Kidney (tissue), 14 donors: ENCODE data around the gene P2RY1. TPM values are rescaled to one million over a fixed set of nuclear protein-coding genes. Genes with fewer than 3 reads are reported as not detected.

Experiments
- DNase-seq, 5 donors: peaks; one replicate each; pipeline ENCODE4 v3.0.0-alpha.2; 2013 to 2020
- FAIRE-seq: peaks from 2 replicates; lab custom pipeline; 2012; peaks lifted over from hg19 to GRCh38; lab: Jason Lieb, UNC
- H3K27ac ChIP-seq, 2 donors: one replicate each; pipeline ENCODE4 v1.7.0; 2013; ENCODE audit warnings: low read depth in 2 of 2, low read length in 2 of 2, inconsistent platforms in 1 of 2
- H3K27me3 ChIP-seq: one replicate; pipeline ENCODE4 v1.7.1; 2013; ENCODE audit warnings: low read length, inconsistent platforms; ENCODE audit not compliant: control insufficient read depth, insufficient read depth
- H3K36me3 ChIP-seq, 3 donors: one replicate each; pipeline versions ENCODE4 v1.7.0 to v1.7.1; 2013; ENCODE audit warnings: low read length in 3 of 3, control low read depth in 1 of 3, inconsistent platforms in 1 of 3; ENCODE audit not compliant: insufficient read depth in 3 of 3, control insufficient read depth in 2 of 3
- H3K4me1 ChIP-seq, 3 donors: one replicate each; pipeline versions ENCODE4 v1.7.0 to v1.7.1; 2013; ENCODE audit warnings: low read length in 3 of 3, inconsistent platforms in 1 of 3, low read depth in 1 of 3; ENCODE audit not compliant: control insufficient read depth in 2 of 3, insufficient read depth in 2 of 3
- H3K4me3 ChIP-seq, 3 donors: one replicate each; pipeline versions ENCODE4 v1.7.0 to v1.8.1; 2013; ENCODE audit warnings: low read length in 3 of 3, control low read depth in 1 of 3, inconsistent platforms in 1 of 3
- H3K9ac ChIP-seq, 3 donors: one replicate each; pipeline versions ENCODE4 v1.7.0 to v1.7.1; 2013; ENCODE audit warnings: low read length in 3 of 3, control low read depth in 1 of 3, inconsistent platforms in 1 of 3
- H3K9me3 ChIP-seq, 3 donors: one replicate each; pipeline versions ENCODE4 v1.7.0 to v1.7.1; 2013; ENCODE audit warnings: low read length in 3 of 3, control low read depth in 1 of 3, inconsistent platforms in 1 of 3; ENCODE audit not compliant: control insufficient read depth in 2 of 3, insufficient read depth in 1 of 3
- intact Hi-C: fragments of 100-400 bp; cut with DNase I; formaldehyde crosslinking; loops from one replicate; pipeline ENCODE4 v1.11.1; 2022
- polyA plus RNA-seq: library from polyadenylated mRNA; stranded (reverse); fragments of 350-450 nt; fragmentation: Illumina TruSeq; extraction: RNeasy Lipid Tissue Mini Kit (QIAGEN cat#74804); gene quantifications from one replicate; pipeline ENCODE4 v1.2.3, GENCODE V29; 2014; ENCODE audit warnings: low read depth, low replicate concordance; ENCODE audit not compliant: insufficient read depth
- total RNA-seq: library from RNA; stranded (reverse); fragmentation: NEBNext Ultra II Directional; extraction: Animal tissue kit (Norgen Biotek cat#: 25700); gene quantifications from one replicate; pipeline ENCODE4 v1.2.1, GENCODE V29; 2021
- TF ChIP-seq, protein P1 (sequence below): IDR thresholded peaks from 3 replicates; pipeline ENCODE4 v1.5.1; 2012; ENCODE audit warnings: mild to moderate bottlenecking, moderate library complexity, borderline replicate concordance; ENCODE audit not compliant: insufficient read depth; ENCODE audit errors: extremely low read depth
- donor health status: control.
- donor health status: control.
- donor health status: control.
- donor health status: control.
- donor health status: control.
- donor health status: DM: yes; HTN: yes; CAD: no.
- donor health status: Normal renal cell carcinoma (clear cell type).

The P2RY1 gene
- total and polyA plus RNA-seq, 2 donors from 2014 or later: 0.41 to 2.2 TPM

- DNase-seq: no peak
- Histone ChIP-seq H3K4me3 (no peak overlapping the region), H3K9ac (no peak overlapping the region), H3K9me3 (no peaks in the 10 kb centered on the region), H3K36me3 (no peaks in the 10 kb centered on the region), H3K27ac (no peak overlapping the region), H3K4me1 (no peaks in the 10 kb centered on the region), H3K27me3 (no peaks in the 10 kb centered on the region)
- TF ChIP-seq, protein P1, sequence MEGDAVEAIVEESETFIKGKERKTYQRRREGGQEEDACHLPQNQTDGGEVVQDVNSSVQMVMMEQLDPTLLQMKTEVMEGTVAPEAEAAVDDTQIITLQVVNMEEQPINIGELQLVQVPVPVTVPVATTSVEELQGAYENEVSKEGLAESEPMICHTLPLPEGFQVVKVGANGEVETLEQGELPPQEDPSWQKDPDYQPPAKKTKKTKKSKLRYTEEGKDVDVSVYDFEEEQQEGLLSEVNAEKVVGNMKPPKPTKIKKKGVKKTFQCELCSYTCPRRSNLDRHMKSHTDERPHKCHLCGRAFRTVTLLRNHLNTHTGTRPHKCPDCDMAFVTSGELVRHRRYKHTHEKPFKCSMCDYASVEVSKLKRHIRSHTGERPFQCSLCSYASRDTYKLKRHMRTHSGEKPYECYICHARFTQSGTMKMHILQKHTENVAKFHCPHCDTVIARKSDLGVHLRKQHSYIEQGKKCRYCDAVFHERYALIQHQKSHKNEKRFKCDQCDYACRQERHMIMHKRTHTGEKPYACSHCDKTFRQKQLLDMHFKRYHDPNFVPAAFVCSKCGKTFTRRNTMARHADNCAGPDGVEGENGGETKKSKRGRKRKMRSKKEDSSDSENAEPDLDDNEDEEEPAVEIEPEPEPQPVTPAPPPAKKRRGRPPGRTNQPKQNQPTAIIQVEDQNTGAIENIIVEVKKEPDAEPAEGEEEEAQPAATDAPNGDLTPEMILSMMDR: no peak
- intact Hi-C loops: no loop called here
- no peak for FAIRE-seq
Observed at GRCh38 chr3:152828075-152828840, 6.7 kb upstream of the P2RY1 start.

GRCh38 chr3:152830245-152830644 is 4.7 kb upstream of the P2RY1 start:
- H3K4me3 ChIP-seq: no peak overlapping the region
- H3K9ac ChIP-seq: no peak overlapping the region
- H3K4me1 ChIP-seq: no peaks in the 10 kb centered on the region
- H3K27ac ChIP-seq: no peak overlapping the region
- TF ChIP-seq, protein P1: no peak
- H3K36me3 ChIP-seq: no peaks in the 10 kb centered on the region
- no peaks in the 10 kb centered on the region for H3K9me3 ChIP-seq
- H3K27me3 ChIP-seq: no peaks in the 10 kb centered on the region
- FAIRE-seq (no peak), DNase-seq (no peak)
- intact Hi-C loops: no loop called here

- Histone ChIP-seq H3K27me3 (no peaks in the 10 kb centered on the region), H3K9ac (no peak overlapping the region), H3K4me3 (no peak overlapping the region), H3K36me3 (no peaks in the 10 kb centered on the region), H3K9me3 (no peaks in the 10 kb centered on the region), H3K4me1 (peaks cover 0 to 3% (median 3%) of the 10 kb centered on the region in 3 donors), H3K27ac (no peak overlapping the region)
- no peak for FAIRE-seq
- intact Hi-C loops: no loop called here
- TF ChIP-seq, protein P1: no peak
- DNase-seq: no peak
Observed at GRCh38 chr3:152832046-152832445, 2.9 kb upstream of the P2RY1 start.

- TF ChIP-seq, protein P1: no peak
- H3K4me1 ChIP-seq: peaks cover 0 to 3% (median 3%) of the 10 kb centered on the region in 3 donors
- no peak overlapping the region for H3K27ac ChIP-seq
- no peak for DNase-seq
- H3K9ac ChIP-seq: no peak overlapping the region
- intact Hi-C loops: no loop called here
- no peaks in the 10 kb centered on the region for H3K9me3 ChIP-seq
- no peaks in the 10 kb centered on the region for H3K27me3 ChIP-seq
- no peak overlapping the region for H3K4me3 ChIP-seq
- no peak for FAIRE-seq
- no peaks in the 10 kb centered on the region for H3K36me3 ChIP-seq
Observed at GRCh38 chr3:152833089-152833488, 1.8 kb upstream of the P2RY1 start.
